ENCODE measurements around the gene ITGAE. TPM values are rescaled to one million over a fixed set of nuclear protein-coding genes. Genes with fewer than 3 reads are reported as not detected.
A peak's percentile ranks its signal among the peaks of the same experiment; 100 is the strongest.

The ITGAE gene
- polyA plus RNA-seq, 3 donors, result 66.6 to 102 (median 78.8) TPM

DNA sequence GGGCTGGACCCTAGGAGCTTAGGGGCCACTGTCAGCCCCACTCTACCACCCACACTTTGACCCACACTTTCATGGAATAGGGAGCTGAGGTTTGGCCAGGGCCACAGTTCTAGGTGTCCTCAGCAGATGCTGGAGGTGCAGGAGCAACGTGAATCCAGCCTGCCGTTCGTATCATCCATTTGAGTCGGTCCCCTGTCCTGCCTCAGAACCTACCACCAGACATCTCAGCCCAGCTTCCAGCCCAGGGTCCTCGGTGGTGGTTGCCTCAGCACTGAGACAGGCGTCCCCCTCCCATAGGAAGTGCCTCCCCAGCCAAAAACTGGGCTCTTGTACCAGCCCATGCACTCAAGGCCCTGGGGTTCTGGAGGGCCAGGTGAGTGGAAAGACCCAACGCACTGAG lies 359 bp upstream of the ITGAE start:
- intact Hi-C loops (cut with micrococcal nuclease), result loop anchor here in 1 of 2 donors (5.0 kb wide), 1 partner anchor 34 kb away; no protein-coding TSS in a partner anchor
- Histone ChIP-seq H3K4me3 (replicated peaks in 1 of 3; ENCODE audit: low read depth in 2 of 3, low read length in 3 of 3) (no peak overlapping the region), H3K9ac (ENCODE audit: insufficient read depth, low read length, poor library complexity, severe bottlenecking) (no peak overlapping the region), H3K27me3 (ENCODE audit: control insufficient read depth in 2 of 2, insufficient read depth in 2 of 2, low read length in 2 of 2) (no peaks in the 10 kb centered on the region), H3K4me1 (ENCODE audit: control insufficient read depth in 1 of 2, insufficient read depth in 2 of 2, low read length in 2 of 2) (peaks cover 70 to 73% of the 10 kb centered on the region in 2 donors), H3K27ac (ENCODE audit: low read depth in 1 of 2, low read length in 2 of 2) (peak overlapping the region; percentile 17 to 96), H4K20me1 (ENCODE audit: insufficient read depth, low read length) (no peaks in the 10 kb centered on the region), H3K9me3 (replicated peaks in 1 of 2; ENCODE audit: control insufficient read depth in 1 of 2, insufficient read depth in 1 of 2, low read length in 2 of 2) (no peaks in the 10 kb centered on the region), H3K36me3 (replicated peaks in 1 of 2; ENCODE audit: control insufficient read depth in 1 of 2, insufficient read depth in 2 of 2, low read length in 2 of 2) (peaks cover 4 to 7% of the 10 kb centered on the region in 2 donors), H2AFZ (ENCODE audit: insufficient read depth, low read depth, low read length, poor library complexity, severe bottlenecking) (peak overlapping the region; percentile 17), H3K79me2 (ENCODE audit: insufficient read depth, low read length) (no peaks in the 10 kb centered on the region), H3K4me2 (replicated peaks; ENCODE audit: extremely low read depth, low read length, poor library complexity, severe bottlenecking) (no peak overlapping the region)
- H3K4me1 Mint-ChIP-seq, result peaks cover 70% of the 10 kb centered on the region
- 90% methylated on average over 7 of the region's 7 CpGs for WGBS (ENCODE audit: insufficient coverage)
- DNase-seq, result no peak
- no peak overlapping the region for H3K4me3 Mint-ChIP-seq
- peaks cover 10 to 15% of the 10 kb centered on the region in 2 donors for H3K36me3 Mint-ChIP-seq
- H3K9me3 Mint-ChIP-seq, result no peaks in the 10 kb centered on the region
- TF ChIP-seq, protein P1, sequence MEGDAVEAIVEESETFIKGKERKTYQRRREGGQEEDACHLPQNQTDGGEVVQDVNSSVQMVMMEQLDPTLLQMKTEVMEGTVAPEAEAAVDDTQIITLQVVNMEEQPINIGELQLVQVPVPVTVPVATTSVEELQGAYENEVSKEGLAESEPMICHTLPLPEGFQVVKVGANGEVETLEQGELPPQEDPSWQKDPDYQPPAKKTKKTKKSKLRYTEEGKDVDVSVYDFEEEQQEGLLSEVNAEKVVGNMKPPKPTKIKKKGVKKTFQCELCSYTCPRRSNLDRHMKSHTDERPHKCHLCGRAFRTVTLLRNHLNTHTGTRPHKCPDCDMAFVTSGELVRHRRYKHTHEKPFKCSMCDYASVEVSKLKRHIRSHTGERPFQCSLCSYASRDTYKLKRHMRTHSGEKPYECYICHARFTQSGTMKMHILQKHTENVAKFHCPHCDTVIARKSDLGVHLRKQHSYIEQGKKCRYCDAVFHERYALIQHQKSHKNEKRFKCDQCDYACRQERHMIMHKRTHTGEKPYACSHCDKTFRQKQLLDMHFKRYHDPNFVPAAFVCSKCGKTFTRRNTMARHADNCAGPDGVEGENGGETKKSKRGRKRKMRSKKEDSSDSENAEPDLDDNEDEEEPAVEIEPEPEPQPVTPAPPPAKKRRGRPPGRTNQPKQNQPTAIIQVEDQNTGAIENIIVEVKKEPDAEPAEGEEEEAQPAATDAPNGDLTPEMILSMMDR (IDR thresholded peaks at IDR 0.05), result no peak
- H3K27me3 Mint-ChIP-seq (ENCODE audit: low read depth in 3 of 3), result peaks cover 0 to 2% (median 2%) of the 10 kb centered on the region in 3 donors
- H3K27ac Mint-ChIP-seq, result peak overlapping the region in 6 of 7 donors; percentile 24 to 97 (median 74)

DNA sequence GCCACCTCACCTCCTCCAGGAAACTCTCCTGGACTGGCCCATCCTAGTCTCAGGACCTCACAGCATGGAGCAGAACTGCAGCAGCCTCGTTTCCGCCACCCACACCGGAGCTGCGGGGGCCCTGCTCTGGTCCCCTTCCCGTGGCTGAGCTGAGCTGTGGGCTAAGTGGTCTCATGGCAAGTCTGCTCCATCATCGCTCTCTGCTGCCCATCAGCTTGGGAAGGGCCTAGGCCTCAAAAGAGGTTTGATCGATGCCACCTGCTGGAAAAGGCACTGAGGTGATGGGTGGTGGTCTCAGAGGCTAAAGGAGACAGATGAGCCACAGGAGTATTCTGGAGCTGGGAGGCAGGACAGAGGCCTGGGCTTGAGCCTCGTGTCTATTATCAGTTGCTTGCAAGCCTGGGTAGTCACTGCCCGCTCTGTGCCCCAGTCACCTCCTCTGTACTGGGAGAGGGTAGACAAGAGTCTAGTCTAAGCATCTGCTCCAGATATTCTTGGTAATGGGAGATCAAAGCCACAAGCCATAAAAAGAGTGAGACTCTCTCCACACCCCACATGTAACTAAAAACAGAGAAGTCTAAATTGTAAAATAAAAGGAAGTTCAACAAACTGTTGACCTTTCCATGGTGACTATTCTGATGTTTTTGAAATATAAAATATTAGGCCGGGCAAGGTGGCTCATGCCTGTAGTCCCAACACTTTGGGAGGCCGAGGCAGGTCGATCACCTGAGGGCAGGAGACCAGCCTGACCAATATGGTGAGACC lies 1.6 kb downstream of the ITGAE start:
- H3K4me1 Mint-ChIP-seq, result peaks cover 68% of the 10 kb centered on the region
- intact Hi-C loops (cut with micrococcal nuclease), result no loop called here
- H3K9ac ChIP-seq (ENCODE audit: insufficient read depth, low read length, poor library complexity, severe bottlenecking), result peak overlapping the region; percentile 56
- no peaks in the 10 kb centered on the region for H4K20me1 ChIP-seq (ENCODE audit: insufficient read depth, low read length)
- no peaks in the 10 kb centered on the region for H3K9me3 Mint-ChIP-seq
- H3K36me3 ChIP-seq (replicated peaks in 1 of 2; ENCODE audit: control insufficient read depth in 1 of 2, insufficient read depth in 2 of 2, low read length in 2 of 2), result no peaks in the 10 kb centered on the region
- H3K27ac ChIP-seq (ENCODE audit: low read depth in 1 of 2, low read length in 2 of 2), result peak overlapping the region; percentile 57 to 87
- no peaks in the 10 kb centered on the region for H3K27me3 ChIP-seq (ENCODE audit: control insufficient read depth in 2 of 2, insufficient read depth in 2 of 2, low read length in 2 of 2)
- DNase-seq, result peak; percentile 18 to 60 (median 20)
- no peaks in the 10 kb centered on the region for H3K9me3 ChIP-seq (replicated peaks in 1 of 2; ENCODE audit: control insufficient read depth in 1 of 2, insufficient read depth in 1 of 2, low read length in 2 of 2)
- TF ChIP-seq, protein P1 (IDR thresholded peaks at IDR 0.05), result no peak
- H3K27ac Mint-ChIP-seq, result peak overlapping the region; percentile 86 to 97 (median 88)
- H2AFZ ChIP-seq (ENCODE audit: insufficient read depth, low read depth, low read length, poor library complexity, severe bottlenecking), result no peak overlapping the region
- peak overlapping the region; percentile 40 for H3K4me2 ChIP-seq (replicated peaks; ENCODE audit: extremely low read depth, low read length, poor library complexity, severe bottlenecking)
- H3K36me3 Mint-ChIP-seq, result peaks cover 3 to 6% of the 10 kb centered on the region in 2 donors
- peaks cover 0 to 2% (median 2%) of the 10 kb centered on the region in 3 donors for H3K27me3 Mint-ChIP-seq (ENCODE audit: low read depth in 3 of 3)
- H3K79me2 ChIP-seq (ENCODE audit: insufficient read depth, low read length), result no peaks in the 10 kb centered on the region
- H3K4me3 Mint-ChIP-seq, result peak overlapping the region; percentile 54 to 66
- 67% methylated on average over 8 of the region's 12 CpGs for WGBS (ENCODE audit: insufficient coverage)
- peak overlapping the region in 1 of 3 experiments; percentile 30 for H3K4me3 ChIP-seq (replicated peaks in 1 of 3; ENCODE audit: low read depth in 2 of 3, low read length in 3 of 3)
- H3K4me1 ChIP-seq (ENCODE audit: control insufficient read depth in 1 of 2, insufficient read depth in 2 of 2, low read length in 2 of 2), result peaks cover 67 to 68% of the 10 kb centered on the region in 2 donors
